Ammon's horn (tissue), 1 donor: Measurements from ENCODE around the gene AIFM2.
"Not testable (repeated sequence)": the region's sequence is repeated elsewhere in the genome, so short reads cannot be mapped to it uniquely, and the experiment has no call there.

Source experiments
- DNase-seq: peaks from one replicate; pipeline ENCODE4 v3.0.0-alpha.2; 2016; ENCODE audit warnings: low spot score

AIFM2 gene

GRCh38 chr10:70090951-70091350 lies 41.7 kb downstream of the AIFM2 start:
- no peak for DNase-seq

GRCh38 chr10:70090013-70090412 lies 42.6 kb downstream of the AIFM2 start:
- no peak for DNase-seq

GRCh38 chr10:70088308-70088698 lies 44.3 kb downstream of the AIFM2 start:
- DNase-seq: no peak

GRCh38 chr10:70087616-70088307 lies 44.9 kb downstream of the AIFM2 start:
- DNase-seq: no peak

GRCh38 chr10:70085975-70086613 lies 46.5 kb downstream of the AIFM2 start:
- no peak for DNase-seq

GRCh38 chr10:70084189-70084588 lies 48.4 kb downstream of the AIFM2 start:
- DNase-seq: no peak

- not testable (repeated sequence) for DNase-seq
Observed at GRCh38 chr10:70080789-70081188, 51.8 kb downstream of the AIFM2 start.

GRCh38 chr10:70078937-70079336 lies 53.7 kb downstream of the AIFM2 start:
- no peak for DNase-seq

GRCh38 chr10:70078329-70078728 lies 54.3 kb downstream of the AIFM2 start:
- DNase-seq: no peak

- no peak for DNase-seq
Observed at GRCh38 chr10:70074971-70075370, 57.7 kb downstream of the AIFM2 start.

- DNase-seq: no peak
Observed at GRCh38 chr10:70074165-70074564, 58.5 kb downstream of the AIFM2 start.

- no peak for DNase-seq
Observed at GRCh38 chr10:70070834-70071233, 61.8 kb downstream of the AIFM2 start.

GRCh38 chr10:70069346-70069745 lies 63.3 kb downstream of the AIFM2 start:
- no peak for DNase-seq

GRCh38 chr10:70068925-70069324 lies 63.7 kb downstream of the AIFM2 start:
- no peak for DNase-seq

GRCh38 chr10:70067586-70067985 lies 65.0 kb downstream of the AIFM2 start:
- DNase-seq: no peak

- DNase-seq: no peak
Observed at GRCh38 chr10:70066190-70066589, 66.4 kb downstream of the AIFM2 start.

GRCh38 chr10:70064486-70064885 lies 68.1 kb downstream of the AIFM2 start:
- no peak for DNase-seq

GRCh38 chr10:70063418-70064098 lies 69.1 kb downstream of the AIFM2 start:
- DNase-seq: no peak
